Pancreas (tissue), 10 donors: ENCODE measurements around the gene TBX1. TPM values are rescaled to one million over a fixed set of nuclear protein-coding genes. Genes with fewer than 3 reads are reported as not detected.

Source experiments
- ATAC-seq, 4 donors: fragments of 200-7000 bp; cut with Tn5 transposase; one replicate each; pipeline versions ENCODE4 v1.8.0 to v1.9.1; 2020; ENCODE audit warnings: mild to moderate bottlenecking in 4 of 4, moderate library complexity in 4 of 4
- DNase-seq, 6 donors: peaks; one replicate each; pipeline ENCODE4 v3.0.0-alpha.2; 2020
- FAIRE-seq: peaks from 2 replicates; lab custom pipeline; 2012; peaks lifted over from hg19 to GRCh38; lab: Jason Lieb, UNC
- H3K27ac ChIP-seq, 4 donors: fragments of 200-600 bp; sonication (generic); 1 replicate in 3 of 4; 2 replicates in 1 of 4; pipeline versions ENCODE4 v1.5.0 to v1.8.0; 2020
- H3K27me3 ChIP-seq, 4 donors: fragments of 200-600 bp; one replicate each; pipeline ENCODE4 v1.8.0; 2021
- H3K36me3 ChIP-seq, 3 donors: fragments of 200-600 bp; sonication (generic) in 1 of 3; one replicate each; pipeline versions ENCODE4 v1.5.0 to v1.8.0; 2020 to 2021
- H3K4me1 ChIP-seq, 3 donors: fragments of 200-600 bp; one replicate each; pipeline ENCODE4 v1.8.0; 2021
- H3K4me3 ChIP-seq, 4 donors: fragments of 200-600 bp; sonication (generic) in 2 of 4; one replicate each; pipeline versions ENCODE4 v1.5.0 to v1.8.0; 2020 to 2021
- H3K9me3 ChIP-seq, 4 donors: fragments of 200-600 bp; one replicate each; pipeline ENCODE4 v1.8.0; 2021
- WGBS, 2 donors: extraction: QIAGEN DNeasy Blood & Tissue Kit; methylation state at CpG; one replicate each; pipeline ENCODE4 v1.1.7; 2013; 5-methylcytosine and 5-hydroxymethylcytosine counted together
- intact Hi-C, 3 donors: fragments of 100-400 bp; cut with DNase I; formaldehyde crosslinking; loops; one replicate each; pipeline versions ENCODE4 v1.11.1 to v1.14.2; 2022
- polyA plus RNA-seq, 2 donors: library from polyadenylated mRNA; stranded (reverse); fragments of 200-250 nt; gene quantifications; one replicate each; pipeline ENCODE4 v1.2.3, GENCODE V29; 2013
- total RNA-seq, 6 donors: library from RNA; stranded (reverse); fragmentation: NEBNext Ultra II Directional in 4 of 6; extraction: Animal tissue kit (Norgen Biotek cat#: 25700) in 4 of 6; gene quantifications; one replicate each; pipeline versions ENCODE4 v1.2.1 to v1.2.4, GENCODE V29; 2021 to 2023
- TF ChIP-seq, protein P1 (sequence below), 4 donors: fragments of 200-600 bp; sonication (generic) in 3 of 4; IDR thresholded peaks; one replicate each; pipeline versions ENCODE4 v1.5.0 to v1.8.0; 2021; ENCODE audit warnings: antibody characterized with exemption in 4 of 4
- donor health status: healthy with polysubstance abuse.
- donor health status: DM: no; HTN: no; CAD: no; lungs with moderate emphysema.
- donor health status: DM: no; HTN: no; CAD: no.
- donor health status: control.
- donor health status: control.
- donor health status: Bipolar disorder and iron deficiency.
- donor health status: DM: yes; HTN: yes; CAD: no.
- donor health status: DM: no; HTN: no; CAD: no.
- donor health status: DM: no; HTN: no; CAD: no.
- donor health status: DM: yes; HTN: yes; CAD: no.

TBX1 gene
- total and polyA plus RNA-seq, 8 donors: 0.19 to 1.3 (median 0.31) TPM; not detected in 1

DNA sequence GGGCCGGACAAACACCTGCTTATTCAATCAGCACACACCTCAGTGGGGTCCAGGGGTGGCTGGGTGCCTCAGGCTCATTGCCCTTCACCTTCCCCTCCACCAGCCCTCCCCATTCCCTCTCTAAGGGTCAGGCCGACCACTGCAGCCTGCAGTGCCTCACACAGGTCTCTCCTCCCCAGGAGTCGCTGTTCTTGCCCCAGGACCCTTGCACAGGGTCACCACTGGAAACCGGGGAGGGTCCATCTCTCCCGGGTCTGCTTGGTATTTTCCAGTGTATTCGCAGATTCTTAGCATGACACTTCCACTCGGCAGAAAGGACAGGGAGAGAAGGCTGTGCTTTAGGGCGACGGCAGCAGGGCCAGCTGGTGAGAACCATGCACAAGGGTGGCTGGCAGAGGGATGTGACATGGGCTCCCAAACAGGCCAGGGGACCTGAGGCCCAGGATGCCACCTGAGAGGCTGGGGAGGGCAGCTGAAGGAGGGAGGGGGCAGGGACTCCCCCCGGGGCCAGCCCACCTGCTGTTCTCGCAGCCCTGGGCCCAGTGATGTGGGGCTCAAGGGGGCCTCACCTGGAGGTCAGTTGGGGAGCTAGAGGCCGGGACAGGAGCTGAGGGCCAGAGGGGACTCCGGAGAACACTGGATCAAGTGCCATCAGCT lies 16.1 kb upstream of the TBX1 start:
- FAIRE-seq (no peak), ATAC-seq (no peak), DNase-seq (no peak)
- intact Hi-C loops: loop anchor here in 1 of 3 donors (5.0 kb wide), 1 partner anchor 158 kb away; no protein-coding TSS in a partner anchor
- Histone ChIP-seq H3K36me3 (no peaks in the 10 kb centered on the region), H3K4me1 (no peaks in the 10 kb centered on the region), H3K27ac (no peak overlapping the region), H3K4me3 (no peak overlapping the region), H3K27me3 (no peaks in the 10 kb centered on the region), H3K9me3 (no peaks in the 10 kb centered on the region)
- TF ChIP-seq, protein P1, sequence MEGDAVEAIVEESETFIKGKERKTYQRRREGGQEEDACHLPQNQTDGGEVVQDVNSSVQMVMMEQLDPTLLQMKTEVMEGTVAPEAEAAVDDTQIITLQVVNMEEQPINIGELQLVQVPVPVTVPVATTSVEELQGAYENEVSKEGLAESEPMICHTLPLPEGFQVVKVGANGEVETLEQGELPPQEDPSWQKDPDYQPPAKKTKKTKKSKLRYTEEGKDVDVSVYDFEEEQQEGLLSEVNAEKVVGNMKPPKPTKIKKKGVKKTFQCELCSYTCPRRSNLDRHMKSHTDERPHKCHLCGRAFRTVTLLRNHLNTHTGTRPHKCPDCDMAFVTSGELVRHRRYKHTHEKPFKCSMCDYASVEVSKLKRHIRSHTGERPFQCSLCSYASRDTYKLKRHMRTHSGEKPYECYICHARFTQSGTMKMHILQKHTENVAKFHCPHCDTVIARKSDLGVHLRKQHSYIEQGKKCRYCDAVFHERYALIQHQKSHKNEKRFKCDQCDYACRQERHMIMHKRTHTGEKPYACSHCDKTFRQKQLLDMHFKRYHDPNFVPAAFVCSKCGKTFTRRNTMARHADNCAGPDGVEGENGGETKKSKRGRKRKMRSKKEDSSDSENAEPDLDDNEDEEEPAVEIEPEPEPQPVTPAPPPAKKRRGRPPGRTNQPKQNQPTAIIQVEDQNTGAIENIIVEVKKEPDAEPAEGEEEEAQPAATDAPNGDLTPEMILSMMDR (IDR thresholded peaks at IDR 0.05): no peak
- WGBS, 2 donors: 71 to 79% methylated on average over 13 of the region's 13 CpGs

DNA sequence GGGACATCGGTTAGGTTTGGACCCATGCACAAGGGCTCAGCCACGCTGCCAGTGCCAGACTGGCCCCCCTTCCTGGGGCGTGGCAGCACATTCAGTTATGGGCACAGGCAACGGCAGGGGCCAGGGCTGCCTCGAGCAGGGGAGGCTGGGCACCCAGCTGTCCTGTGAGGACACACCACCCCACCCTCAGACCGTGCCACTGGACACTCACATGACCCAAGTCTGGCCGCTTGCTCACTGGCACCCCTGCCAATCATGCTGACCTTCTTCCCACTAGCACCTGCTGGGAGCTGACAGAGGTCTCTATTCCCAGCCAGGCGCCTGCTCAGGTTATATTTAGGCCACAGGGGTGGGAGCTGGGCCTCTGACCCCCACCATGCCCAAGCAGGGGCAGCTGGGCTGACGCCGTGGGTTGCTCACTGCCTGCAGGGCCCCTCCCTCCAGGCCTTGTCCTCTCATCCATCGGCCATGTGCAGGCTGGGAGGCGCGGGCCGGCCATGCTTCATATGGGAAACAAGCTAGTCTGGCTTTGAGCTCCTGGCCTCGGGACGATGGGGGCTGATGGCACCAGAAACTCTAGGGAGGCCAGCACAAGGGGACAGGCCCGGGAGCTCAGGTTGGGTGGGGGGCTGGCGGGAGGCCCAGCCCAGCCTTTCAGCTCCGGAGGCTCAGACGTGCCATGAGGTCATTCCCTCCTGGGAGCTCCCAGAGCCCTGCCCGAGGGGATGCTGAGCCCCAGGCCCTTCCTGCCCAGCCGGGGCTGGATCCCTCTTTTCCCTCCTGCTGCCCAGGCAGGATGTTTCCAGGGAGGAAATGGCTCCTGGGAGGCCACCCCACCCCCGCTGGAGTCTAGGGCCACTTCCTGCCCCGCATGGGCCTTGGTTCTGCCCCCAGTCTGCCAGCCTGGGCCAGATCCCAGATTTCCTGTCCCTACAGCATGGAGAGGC lies 15.2 kb upstream of the TBX1 start:
- DNase-seq: no peak

DNA sequence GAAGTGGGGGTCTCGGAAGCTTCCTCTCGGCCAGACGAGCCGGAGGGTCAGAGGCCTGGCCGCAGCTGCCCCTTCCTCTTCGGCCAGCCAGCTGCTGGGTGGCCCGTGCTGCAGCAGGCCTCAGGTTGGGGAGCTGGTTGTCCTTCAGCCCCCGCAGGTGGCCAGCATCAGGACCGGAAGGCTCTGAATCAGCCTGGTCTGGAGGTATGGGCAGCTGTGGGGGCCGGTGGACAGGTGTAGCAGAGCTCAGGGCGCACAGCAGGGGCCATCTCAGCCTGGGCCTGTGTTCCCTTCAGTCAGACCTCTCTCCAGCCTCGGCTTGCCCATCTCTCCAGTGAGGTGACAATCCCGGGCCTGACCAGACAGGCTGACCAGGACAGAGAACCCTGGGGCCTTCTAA lies 13.9 kb upstream of the TBX1 start:
- FAIRE-seq: no peak
- TF ChIP-seq, protein P1 (IDR thresholded peaks at IDR 0.05): no peak
- Histone ChIP-seq H3K4me3 (no peak overlapping the region), H3K27ac (no peak overlapping the region), H3K9me3 (no peaks in the 10 kb centered on the region), H3K4me1 (no peaks in the 10 kb centered on the region), H3K27me3 (no peaks in the 10 kb centered on the region), H3K36me3 (no peaks in the 10 kb centered on the region)
- intact Hi-C loops: no loop called here
- no peak for ATAC-seq
- 78 to 88% methylated on average over 11 to 13 of the region's 13 CpGs for WGBS, 2 donors
- no peak for DNase-seq

More for the DNA sequence above, 15.2 kb upstream of the TBX1 start:
- no peak overlapping the region for H3K27ac ChIP-seq
- no peak overlapping the region for H3K4me3 ChIP-seq
- H3K27me3 ChIP-seq: no peaks in the 10 kb centered on the region
- no peak for FAIRE-seq
- intact Hi-C loops: no loop called here
- H3K36me3 ChIP-seq: no peaks in the 10 kb centered on the region
- TF ChIP-seq, protein P1 (IDR thresholded peaks at IDR 0.05): no peak
- 70 to 75% methylated on average over 23 to 24 of the region's 24 CpGs for WGBS, 2 donors
- H3K9me3 ChIP-seq: no peaks in the 10 kb centered on the region
- no peak for ATAC-seq
- no peaks in the 10 kb centered on the region for H3K4me1 ChIP-seq

GRCh38 chr22:19747551-19747950 lies 13.0 kb upstream of the TBX1 start:
- Histone ChIP-seq H3K36me3 (no peaks in the 10 kb centered on the region), H3K4me3 (no peak overlapping the region), H3K27me3 (no peaks in the 10 kb centered on the region), H3K4me1 (no peaks in the 10 kb centered on the region), H3K9me3 (no peaks in the 10 kb centered on the region), H3K27ac (no peak overlapping the region)
- FAIRE-seq: no peak
- no peak for ATAC-seq
- intact Hi-C loops: no loop called here
- TF ChIP-seq, protein P1 (IDR thresholded peaks at IDR 0.05): no peak
- DNase-seq: no peak
- WGBS, 2 donors: 65 to 75% methylated on average over 12 of the region's 12 CpGs
